H1 (cell line): ENCODE measurements around the gene ERMARD. TPM values are rescaled to one million over a fixed set of nuclear protein-coding genes. Genes with fewer than 3 reads are reported as not detected.

Experiments used
- CTCF ChIA-PET: fragments of 300-600 bp; sonication (Branson Sonifier 250); formaldehyde crosslinking; loops from one replicate; lab custom pipeline; 2021; ENCODE audit not compliant: partially characterized antibody; lab: Charles Lee
- POLR2A ChIA-PET: fragments of 300-600 bp; sonication (Branson Sonifier 250); formaldehyde crosslinking; loops from one replicate; lab custom pipeline; 2021; ENCODE audit warnings: inconsistent platforms; ENCODE audit not compliant: partially characterized antibody; lab: Charles Lee
- DNase-seq, 2 experiments: peaks; one replicate each; pipeline versions ENCODE4 v3.0.0 to v3.0.0-alpha.2; 2010 to 2022; ENCODE audit warnings: low spot score in 2 of 2, low read depth in 1 of 2, mixed read lengths in 1 of 2
- FAIRE-seq: peaks from 2 replicates; lab custom pipeline; 2011; peaks lifted over from hg19 to GRCh38; lab: Jason Lieb, UNC
- H2AFZ ChIP-seq: 2 replicates; pipeline ENCODE4 v1.8.1; 2012; ENCODE audit warnings: low read length, inconsistent platforms
- H2AK5ac ChIP-seq: 2 replicates; pipeline ENCODE4 v1.6.1; 2013; ENCODE audit warnings: low read depth, low read length
- H2BK120ac ChIP-seq: replicated peaks from 2 replicates; pipeline ENCODE3; 2013; ENCODE audit warnings: low read depth, low read length, inconsistent platforms
- H2BK12ac ChIP-seq: 2 replicates; pipeline ENCODE4 v1.6.1; 2013; ENCODE audit warnings: low read depth, low read length
- H2BK15ac ChIP-seq: 2 replicates; pipeline ENCODE4 v1.6.1; 2013; ENCODE audit warnings: low read length
- H2BK20ac ChIP-seq: 2 replicates; pipeline ENCODE4 v1.6.1; 2013; ENCODE audit warnings: low read length
- H2BK5ac ChIP-seq: 2 replicates; pipeline ENCODE4 v1.6.1; 2013; ENCODE audit warnings: low read depth, low read length
- H3K14ac ChIP-seq: 2 replicates; pipeline ENCODE4 v1.6.1; 2013; ENCODE audit warnings: inconsistent platforms; ENCODE audit not compliant: insufficient read length
- H3K18ac ChIP-seq: 2 replicates; pipeline ENCODE4 v1.6.1; 2013; ENCODE audit warnings: low read length; ENCODE audit errors: extremely low read depth
- H3K23ac ChIP-seq: 2 replicates; pipeline ENCODE4 v1.6.1; 2013; ENCODE audit warnings: inconsistent platforms; ENCODE audit not compliant: insufficient read length
- H3K23me2 ChIP-seq: 2 replicates; pipeline ENCODE4 v1.6.1; 2013; ENCODE audit warnings: low read depth, low read length
- H3K27ac ChIP-seq: 2 replicates; pipeline ENCODE4 v1.6.1; 2011; ENCODE audit warnings: low read depth, low read length, inconsistent platforms
- H3K27me3 ChIP-seq, 4 experiments: replicated peaks in 1 of 4; 1 replicate in 1 of 4; 2 replicates in 3 of 4; pipeline versions ENCODE4 v1.6.1 to v1.8.1; 2011 to 2013; ENCODE audit warnings: low read length in 3 of 4, mild to moderate bottlenecking in 3 of 4, inconsistent platforms in 2 of 4, mixed read lengths in 2 of 4, moderate library complexity in 1 of 4; ENCODE audit not compliant: control insufficient read depth in 3 of 4, insufficient read depth in 3 of 4; ENCODE audit errors: extremely low read depth in 1 of 4
- H3K36me3 ChIP-seq, 4 experiments: 2 replicates each; pipeline versions ENCODE4 v1.6.1 to v1.8.1; 2011 to 2013; ENCODE audit warnings: mild to moderate bottlenecking in 4 of 4, low read length in 3 of 4, moderate library complexity in 2 of 4, control low read depth in 1 of 4, inconsistent platforms in 1 of 4; ENCODE audit not compliant: insufficient read depth in 4 of 4, control insufficient read depth in 2 of 4
- H3K4ac ChIP-seq: replicated peaks from 2 replicates; pipeline ENCODE3; 2013; ENCODE audit warnings: low read length, low read depth, mixed read lengths, inconsistent platforms; ENCODE audit not compliant: insufficient read length
- H3K4me1 ChIP-seq, 4 experiments: replicated peaks in 1 of 4; 1 replicate in 1 of 4; 2 replicates in 3 of 4; pipeline versions ENCODE4 v1.6.1 to v1.8.1; 2011 to 2013; ENCODE audit warnings: low read length in 3 of 4, inconsistent platforms in 2 of 4, mixed read lengths in 1 of 4; ENCODE audit not compliant: insufficient read depth in 4 of 4, control insufficient read depth in 3 of 4
- H3K4me2 ChIP-seq, 2 experiments: 2 replicates each; pipeline versions ENCODE4 v1.6.1 to v1.8.1; 2011 to 2013; ENCODE audit warnings: low read depth in 2 of 2, low read length in 2 of 2, control low read depth in 1 of 2, inconsistent platforms in 1 of 2, mild to moderate bottlenecking in 1 of 2; ENCODE audit not compliant: insufficient read depth in 1 of 2
- H3K4me3 ChIP-seq, 4 experiments: fragments of 200-600, 300-600 bp in 1 of 4; sonication (generic), shearing (Covaris generic), sonication (Bioruptor Twin) in 1 of 4; 2 replicates each; pipeline versions ENCODE4 v1.5.1 to v1.8.1; 2011 to 2016; ENCODE audit warnings: low read length in 4 of 4, low read depth in 3 of 4, control low read depth in 2 of 4, inconsistent platforms in 2 of 4, mild to moderate bottlenecking in 2 of 4, mixed read lengths in 1 of 4, moderate library complexity in 1 of 4; ENCODE audit not compliant: insufficient read depth in 2 of 4; ENCODE audit errors: extremely low read depth in 1 of 4
- H3K56ac ChIP-seq: replicated peaks from 2 replicates; pipeline ENCODE3; 2013; ENCODE audit warnings: low read depth, mild to moderate bottlenecking, mixed read lengths, low read length, inconsistent platforms; ENCODE audit not compliant: insufficient read length
- H3K79me1 ChIP-seq: 2 replicates; pipeline ENCODE4 v1.6.1; 2013; ENCODE audit warnings: low read depth, low read length, control low read depth
- H3K79me2 ChIP-seq, 2 experiments: 2 replicates each; pipeline versions ENCODE4 v1.6.1 to v1.8.1; 2012 to 2013; ENCODE audit warnings: low read length in 2 of 2, mild to moderate bottlenecking in 2 of 2, inconsistent platforms in 1 of 2; ENCODE audit not compliant: insufficient read depth in 2 of 2, control insufficient read depth in 1 of 2
- H3K9ac ChIP-seq, 4 experiments: replicated peaks in 1 of 4; 1 replicate in 1 of 4; 2 replicates in 3 of 4; pipeline versions ENCODE4 v1.6.1 to v1.8.1; 2011 to 2013; ENCODE audit warnings: low read depth in 3 of 4, low read length in 3 of 4, control low read depth in 2 of 4, mild to moderate bottlenecking in 2 of 4, moderate library complexity in 2 of 4, inconsistent platforms in 1 of 4; ENCODE audit errors: extremely low read depth in 1 of 4
- H3K9me3 ChIP-seq, 2 experiments: 2 replicates each; pipeline versions ENCODE4 v1.6.1 to v1.8.1; 2012 to 2013; ENCODE audit warnings: mild to moderate bottlenecking in 2 of 2, moderate library complexity in 2 of 2, control low read depth in 1 of 2, inconsistent platforms in 1 of 2, low read depth in 1 of 2, low read length in 1 of 2, mixed read lengths in 1 of 2; ENCODE audit not compliant: insufficient read depth in 2 of 2
- H4K20me1 ChIP-seq, 2 experiments: replicated peaks in 1 of 2; 2 replicates each; pipeline versions ENCODE3 to v1.8.1; 2011 to 2013; ENCODE audit warnings: inconsistent platforms in 2 of 2, low read length in 2 of 2, mild to moderate bottlenecking in 1 of 2; ENCODE audit not compliant: insufficient read depth in 2 of 2, control insufficient read depth in 1 of 2
- H4K5ac ChIP-seq: 2 replicates; pipeline ENCODE4 v1.6.1; 2013; ENCODE audit warnings: low read length, low read depth, mixed read lengths, inconsistent platforms; ENCODE audit not compliant: insufficient read length
- H4K8ac ChIP-seq: 2 replicates; pipeline ENCODE4 v1.8.0; 2013; ENCODE audit warnings: mild to moderate bottlenecking, moderate library complexity, low read length, inconsistent platforms; ENCODE audit not compliant: insufficient read depth; ENCODE audit errors: extremely low read depth
- H4K91ac ChIP-seq: replicated peaks from 2 replicates; pipeline ENCODE3; 2013; ENCODE audit warnings: low read length, mixed read lengths, inconsistent platforms; ENCODE audit not compliant: insufficient read length
- ASH2L ChIP-seq: fragments of 200-600, 300-600 bp; sonication (generic); IDR thresholded peaks from one replicate; pipeline ENCODE4 v1.7.1; 2017; ENCODE audit warnings: low read length
- BACH1 ChIP-seq: IDR thresholded peaks from 2 replicates; pipeline ENCODE4 v1.6.1; 2012; ENCODE audit warnings: low read length, improper control_type of control experiment
- BRCA1 ChIP-seq: IDR thresholded peaks from 2 replicates; pipeline ENCODE4 v1.6.1; 2012; ENCODE audit warnings: low read depth, low read length, improper control_type of control experiment
- CBX5 ChIP-seq: fragments of 300-800, 300-1000 bp; sonication (generic); IDR thresholded peaks from 2 replicates; pipeline ENCODE4 v1.7.1; 2016; ENCODE audit warnings: antibody characterized with exemption, low read length, low read depth
- EZH2 ChIP-seq: fragments of 200-600 bp; sonication (generic); IDR thresholded peaks from 2 replicates; pipeline ENCODE4 v1.7.1; 2012; ENCODE audit warnings: low read depth, mild to moderate bottlenecking, moderate library complexity, low read length, inconsistent platforms; ENCODE audit not compliant: severe bottlenecking
- KDM4A ChIP-seq: IDR thresholded peaks from one replicate; pipeline ENCODE4 v1.7.1; 2012; ENCODE audit warnings: low read depth, mild to moderate bottlenecking, moderate library complexity, low read length, inconsistent platforms; ENCODE audit not compliant: severe bottlenecking
- KDM5A ChIP-seq: fragments of 200-600 bp; IDR thresholded peaks from 2 replicates; pipeline ENCODE4 v1.7.1; 2012; ENCODE audit warnings: mild to moderate bottlenecking, low read length, inconsistent platforms, mixed read lengths
- NANOG ChIP-seq: IDR thresholded peaks from 2 replicates; pipeline ENCODE4 v1.6.1; 2011; ENCODE audit warnings: low read length, low read depth, mild to moderate bottlenecking, inconsistent platforms; ENCODE audit not compliant: insufficient read depth, poor library complexity, severe bottlenecking
- RAD21 ChIP-seq, 2 experiments: IDR thresholded peaks in 1 of 2; conservative IDR thresholded peaks in 1 of 2; 2 replicates each; pipeline ENCODE4 v1.6.1; 2011; ENCODE audit warnings: low read depth in 2 of 2, low read length in 2 of 2, improper control_type of control experiment in 1 of 2, inconsistent platforms in 1 of 2, mild to moderate bottlenecking in 1 of 2, moderate library complexity in 1 of 2
- RFX5 ChIP-seq: IDR thresholded peaks from 2 replicates; pipeline ENCODE4 v1.6.1; 2011; ENCODE audit warnings: low read depth, low read length, improper control_type of control experiment, borderline replicate concordance
- RXRA ChIP-seq: IDR thresholded peaks from 2 replicates; pipeline ENCODE4 v1.6.1; 2011; ENCODE audit warnings: low read depth, mild to moderate bottlenecking, low read length, moderate library complexity; ENCODE audit not compliant: insufficient read depth
- SIX5 ChIP-seq: IDR thresholded peaks from 2 replicates; pipeline ENCODE4 v1.6.1; 2011; ENCODE audit warnings: mild to moderate bottlenecking, low read depth, low read length
- SP2 ChIP-seq: IDR thresholded peaks from 2 replicates; pipeline ENCODE4 v1.6.1; 2012; ENCODE audit warnings: mild to moderate bottlenecking, low read length, inconsistent platforms
- TBP ChIP-seq: IDR thresholded peaks from 2 replicates; pipeline ENCODE4 v1.6.1; 2011; ENCODE audit warnings: low read depth, low read length, improper control_type of control experiment
- TCF12 ChIP-seq: IDR thresholded peaks from 2 replicates; pipeline ENCODE4 v1.6.1; 2011; ENCODE audit warnings: low read depth, mild to moderate bottlenecking, low read length
- WGBS, 2 experiments: shearing (Covaris generic) in 1 of 2; methylation state at CpG; one replicate each; pipeline versions ENCODE4 v1.1.6 to v1.1.7; 2013 to 2015; ENCODE audit warnings: low lambda C conversion rate in 2 of 2, mixed read lengths in 2 of 2, inconsistent platforms in 1 of 2, low coverage in 1 of 2, missing lambda C conversion rate in 1 of 2; ENCODE audit not compliant: insufficient replicate concordance in 2 of 2, insufficient coverage in 1 of 2, insufficient read length in 1 of 2; ENCODE audit errors: extremely low coverage in 1 of 2, missing lambda C conversion rate in 1 of 2; 5-methylcytosine and 5-hydroxymethylcytosine counted together
- polyA plus RNA-seq, 7 experiments: library from polyadenylated mRNA; depleted of rRNA in 3 of 7; stranded (reverse) in 5 of 7; unstranded in 2 of 7; fragments of >200 nt in 5 of 7; fragments of 200-250 nt in 2 of 7; gene quantifications; 1 replicate in 5 of 7; 2 replicates in 1 of 7; 4 replicates in 1 of 7; pipeline versions ENCODE4 v1.2.1 to v1.2.3, GENCODE V29; 2011 to 2013; ENCODE audit warnings: missing spikeins in 2 of 7, mixed read lengths in 2 of 7
- total RNA-seq: library from RNA; stranded (reverse); fragmentation: NEBNext Ultra II Directional; extraction: Animal tissue kit (Norgen Biotek cat#: 25700); gene quantifications from 2 replicates; pipeline ENCODE4 v1.2.1, GENCODE V29; 2021

Gene ERMARD
- total and polyA plus RNA-seq, 2 of the 8 experiments (the other 6 are each of a cell fraction or from before 2014, with no cell fraction given) = 12.2 to 25.6 TPM

- H3K23ac ChIP-seq = no peak overlapping the region
- H3K4me1 ChIP-seq = no peaks in the 10 kb centered on the region
- H3K36me3 ChIP-seq = peaks cover 0 to 3% (median 0%) of the 10 kb centered on the region in 4 experiments; a peak in 1 of 8 replicates
- H4K5ac ChIP-seq = no peak overlapping the region
- FAIRE-seq = no peak
- H3K9ac ChIP-seq = no peak overlapping the region
- H4K91ac ChIP-seq = no peak overlapping the region
- H3K9me3 ChIP-seq = no peaks in the 10 kb centered on the region
- H4K8ac ChIP-seq = no peak overlapping the region
- H2AK5ac ChIP-seq = no peak overlapping the region
- H3K4me2 ChIP-seq = no peak overlapping the region
- no peak overlapping the region for H3K4ac ChIP-seq
- no peak overlapping the region for H3K18ac ChIP-seq
- CTCF ChIA-PET = interaction anchor here (0.5 kb wide), 1 partner anchor 888 kb away, joined by 4 read pairs; no protein-coding TSS in a partner anchor
- no peak for DNase-seq
- H3K23me2 ChIP-seq = no peaks in the 10 kb centered on the region
- POLR2A ChIA-PET = no interaction called here
- no peak overlapping the region for H3K14ac ChIP-seq
- WGBS, 2 experiments = 95% methylated on average over 11 of the region's 11 CpGs; no CpG with 5 or more reads in 1 of the 2 experiments
- H2BK120ac ChIP-seq = no peak overlapping the region
- H2BK5ac ChIP-seq = no peak overlapping the region
- no peak overlapping the region for H2BK15ac ChIP-seq
- peaks cover 0 to 2% of the 10 kb centered on the region in 2 experiments for H4K20me1 ChIP-seq
- H3K4me3 ChIP-seq = no peak overlapping the region
- no peaks in the 10 kb centered on the region for H3K27me3 ChIP-seq
- no peaks in the 10 kb centered on the region for H3K79me1 ChIP-seq
- H3K56ac ChIP-seq = no peak overlapping the region
- H2AFZ ChIP-seq = no peak overlapping the region
- H3K79me2 ChIP-seq = no peaks in the 10 kb centered on the region
- H2BK20ac ChIP-seq = no peak overlapping the region
- H3K27ac ChIP-seq = no peak overlapping the region
- H2BK12ac ChIP-seq = no peak overlapping the region
- TF ChIP-seq RAD21 (IDR thresholded peaks at IDR 0.05 in 1 of 2, conservative IDR thresholded peaks at IDR 0.05 in 1 of 2; ENCODE audit: low read depth in 2 of 2, low read length in 2 of 2) = no peak
- no peak for TF ChIP-seq TBP
- TF ChIP-seq BRCA1 = no peak
- TF ChIP-seq KDM4A = no peak
- TF ChIP-seq SP2 = no peak
- TF ChIP-seq EZH2 = no peak
- TF ChIP-seq SIX5 = no peak
- no peak for TF ChIP-seq TCF12
- TF ChIP-seq KDM5A = no peak
- no peak for TF ChIP-seq NANOG
- no peak for TF ChIP-seq ASH2L
- no peak for TF ChIP-seq BACH1
- TF ChIP-seq CBX5 = no peak
- no peak for TF ChIP-seq RXRA
- TF ChIP-seq RFX5 = no peak
These were observed 29.2 kb downstream of the ERMARD start for GRCh38 chr6:169780571-169781091.
